Mammary epithelial cell (primary cell): ENCODE measurements around the gene TAS2R39.

Source experiments
- EZH2 ChIP-seq: IDR thresholded peaks from 2 replicates; pipeline ENCODE4 v1.6.1; 2012; ENCODE audit warnings: low read length, inconsistent platforms, borderline replicate concordance
- TF ChIP-seq, protein P1 (sequence below), 2 donors: IDR thresholded peaks in 1 of 2; conservative IDR thresholded peaks in 1 of 2; 2 replicates each; pipeline ENCODE4 v1.5.1; 2011 to 2012; ENCODE audit warnings: inconsistent platforms in 2 of 2, low read length in 2 of 2, mild to moderate bottlenecking in 2 of 2, control low read depth in 1 of 2, low read depth in 1 of 2; ENCODE audit not compliant: insufficient read depth in 1 of 2; ENCODE audit errors: extremely low read depth in 1 of 2

DNA sequence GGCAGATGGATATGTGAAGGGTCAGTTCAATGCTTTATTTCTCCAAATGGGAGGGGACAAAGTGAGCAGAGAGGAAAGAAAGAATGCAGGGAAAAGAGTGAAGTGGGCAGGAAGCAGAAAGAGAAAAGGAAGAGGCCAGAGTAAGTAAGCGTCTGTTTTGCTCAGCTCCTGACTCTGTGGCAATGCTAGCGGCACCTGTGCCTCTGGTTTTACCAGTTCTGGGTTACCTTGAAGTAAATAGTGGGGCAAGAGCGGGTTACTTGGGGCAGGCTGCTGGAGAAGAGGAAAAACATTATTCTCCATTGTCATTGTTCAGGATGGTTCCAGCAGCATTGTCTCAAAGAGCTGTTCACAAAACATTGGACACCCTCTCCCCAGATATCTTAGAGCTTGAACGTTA, 40.6 kb downstream of the TAS2R39 start:
- TF ChIP-seq, protein P1, sequence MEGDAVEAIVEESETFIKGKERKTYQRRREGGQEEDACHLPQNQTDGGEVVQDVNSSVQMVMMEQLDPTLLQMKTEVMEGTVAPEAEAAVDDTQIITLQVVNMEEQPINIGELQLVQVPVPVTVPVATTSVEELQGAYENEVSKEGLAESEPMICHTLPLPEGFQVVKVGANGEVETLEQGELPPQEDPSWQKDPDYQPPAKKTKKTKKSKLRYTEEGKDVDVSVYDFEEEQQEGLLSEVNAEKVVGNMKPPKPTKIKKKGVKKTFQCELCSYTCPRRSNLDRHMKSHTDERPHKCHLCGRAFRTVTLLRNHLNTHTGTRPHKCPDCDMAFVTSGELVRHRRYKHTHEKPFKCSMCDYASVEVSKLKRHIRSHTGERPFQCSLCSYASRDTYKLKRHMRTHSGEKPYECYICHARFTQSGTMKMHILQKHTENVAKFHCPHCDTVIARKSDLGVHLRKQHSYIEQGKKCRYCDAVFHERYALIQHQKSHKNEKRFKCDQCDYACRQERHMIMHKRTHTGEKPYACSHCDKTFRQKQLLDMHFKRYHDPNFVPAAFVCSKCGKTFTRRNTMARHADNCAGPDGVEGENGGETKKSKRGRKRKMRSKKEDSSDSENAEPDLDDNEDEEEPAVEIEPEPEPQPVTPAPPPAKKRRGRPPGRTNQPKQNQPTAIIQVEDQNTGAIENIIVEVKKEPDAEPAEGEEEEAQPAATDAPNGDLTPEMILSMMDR (conservative IDR thresholded peaks at IDR 0.05 in 1 of 2, IDR thresholded peaks at IDR 0.05 in 1 of 2; ENCODE audit: extremely low read depth in 1 of 2, insufficient read depth in 1 of 2, low read depth in 1 of 2, low read length in 2 of 2), result no peak
- TF ChIP-seq EZH2, result no peak
